Measurements from ENCODE around the gene NEU4. TPM values are rescaled to one million over a fixed set of nuclear protein-coding genes. Genes with fewer than 3 reads are reported as not detected.

Gene NEU4
- total and polyA plus RNA-seq, 2 donors from 2014 or later: 0.76 to 2.8 TPM

GRCh38 chr2:241859017-241859435, 50.0 kb downstream of the NEU4 start:
- TF ChIP-seq, protein P1, sequence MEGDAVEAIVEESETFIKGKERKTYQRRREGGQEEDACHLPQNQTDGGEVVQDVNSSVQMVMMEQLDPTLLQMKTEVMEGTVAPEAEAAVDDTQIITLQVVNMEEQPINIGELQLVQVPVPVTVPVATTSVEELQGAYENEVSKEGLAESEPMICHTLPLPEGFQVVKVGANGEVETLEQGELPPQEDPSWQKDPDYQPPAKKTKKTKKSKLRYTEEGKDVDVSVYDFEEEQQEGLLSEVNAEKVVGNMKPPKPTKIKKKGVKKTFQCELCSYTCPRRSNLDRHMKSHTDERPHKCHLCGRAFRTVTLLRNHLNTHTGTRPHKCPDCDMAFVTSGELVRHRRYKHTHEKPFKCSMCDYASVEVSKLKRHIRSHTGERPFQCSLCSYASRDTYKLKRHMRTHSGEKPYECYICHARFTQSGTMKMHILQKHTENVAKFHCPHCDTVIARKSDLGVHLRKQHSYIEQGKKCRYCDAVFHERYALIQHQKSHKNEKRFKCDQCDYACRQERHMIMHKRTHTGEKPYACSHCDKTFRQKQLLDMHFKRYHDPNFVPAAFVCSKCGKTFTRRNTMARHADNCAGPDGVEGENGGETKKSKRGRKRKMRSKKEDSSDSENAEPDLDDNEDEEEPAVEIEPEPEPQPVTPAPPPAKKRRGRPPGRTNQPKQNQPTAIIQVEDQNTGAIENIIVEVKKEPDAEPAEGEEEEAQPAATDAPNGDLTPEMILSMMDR (IDR thresholded peaks at IDR 0.05; ENCODE audit: borderline replicate concordance, extremely low read depth, insufficient read depth): no peak
- intact Hi-C loops (cut with DNase I): no loop called here
- FAIRE-seq: no peak
- Histone ChIP-seq H3K4me3 (ENCODE audit: low read length in 3 of 3) (no peak overlapping the region), H3K36me3 (ENCODE audit: control insufficient read depth in 2 of 3, insufficient read depth in 3 of 3, low read length in 3 of 3) (no peaks in the 10 kb centered on the region), H3K9ac (ENCODE audit: low read length in 3 of 3) (no peak overlapping the region), H3K27me3 (ENCODE audit: control insufficient read depth, insufficient read depth, low read length) (peaks cover under 1% of the 10 kb centered on the region), H3K4me1 (ENCODE audit: control insufficient read depth in 2 of 3, insufficient read depth in 2 of 3, low read depth in 1 of 3, low read length in 3 of 3) (peaks cover 0 to 9% (median under 1%) of the 10 kb centered on the region in 3 donors), H3K27ac (ENCODE audit: low read depth in 2 of 2, low read length in 2 of 2) (no peak overlapping the region), H3K9me3 (ENCODE audit: control insufficient read depth in 2 of 3, insufficient read depth in 1 of 3, low read length in 3 of 3) (peaks cover 0 to under 1% (median 0%) of the 10 kb centered on the region in 3 donors)
- DNase-seq: peak in 1 of 5 donors; percentile 67

DNA sequence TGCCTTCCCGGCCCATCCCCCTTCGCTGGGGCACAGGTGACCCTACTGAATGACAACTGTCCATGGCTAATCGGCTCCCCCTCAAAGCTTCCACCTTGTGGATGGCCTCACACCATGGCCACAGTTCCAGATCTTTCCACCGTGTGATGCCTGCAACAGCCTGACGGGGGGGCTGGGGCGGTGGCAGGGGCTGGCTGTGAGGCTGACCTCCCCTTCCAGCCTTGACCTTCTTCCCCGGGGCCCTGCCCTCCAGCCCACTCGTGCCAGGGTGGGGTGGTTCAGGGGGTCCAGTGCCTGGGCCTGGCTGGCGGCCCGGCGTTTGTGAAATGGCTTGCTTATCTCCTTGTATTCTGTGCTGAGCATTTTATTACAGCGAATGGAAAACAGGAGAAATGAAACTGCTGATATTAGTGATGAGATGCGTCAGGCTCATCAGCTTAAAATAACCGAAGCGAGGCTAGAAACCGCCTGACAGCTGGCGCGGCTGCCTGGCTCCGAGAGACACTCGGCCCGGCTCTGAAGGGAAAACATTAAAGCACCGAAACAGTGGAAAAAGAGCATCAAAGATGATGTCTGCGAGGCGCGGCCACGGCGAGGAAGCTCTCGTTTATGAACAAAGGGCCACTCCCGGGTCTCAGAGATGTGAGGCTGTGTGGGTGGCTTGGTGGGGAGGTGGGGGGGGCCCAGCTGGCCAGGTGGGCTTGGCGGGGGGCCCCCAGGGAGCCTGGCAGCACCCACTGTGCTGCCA, 50.6 kb downstream of the NEU4 start:
- TF ChIP-seq, protein P1 (IDR thresholded peaks at IDR 0.05; ENCODE audit: borderline replicate concordance, extremely low read depth, insufficient read depth): no peak
- H3K4me3 ChIP-seq (ENCODE audit: low read length in 3 of 3): no peak overlapping the region
- H3K36me3 ChIP-seq (ENCODE audit: control insufficient read depth in 2 of 3, insufficient read depth in 3 of 3, low read length in 3 of 3): peaks cover 0 to 3% (median 0%) of the 10 kb centered on the region in 3 donors
- FAIRE-seq: no peak
- peak in 2 of 5 donors; percentile 45 to 81 for DNase-seq
- peaks cover 0 to 6% (median 0%) of the 10 kb centered on the region in 3 donors for H3K9me3 ChIP-seq (ENCODE audit: control insufficient read depth in 2 of 3, insufficient read depth in 1 of 3, low read length in 3 of 3)
- H3K27me3 ChIP-seq (ENCODE audit: control insufficient read depth, insufficient read depth, low read length): peaks cover 6% of the 10 kb centered on the region
- intact Hi-C loops (cut with DNase I): no loop called here
- peak overlapping the region in 1 of 2 donors; percentile 64 for H3K27ac ChIP-seq (ENCODE audit: low read depth in 2 of 2, low read length in 2 of 2)
- no peak overlapping the region for H3K9ac ChIP-seq (ENCODE audit: low read length in 3 of 3)
- H3K4me1 ChIP-seq (ENCODE audit: control insufficient read depth in 2 of 3, insufficient read depth in 2 of 3, low read depth in 1 of 3, low read length in 3 of 3): peaks cover 0 to 11% (median 4%) of the 10 kb centered on the region in 3 donors

GRCh38 chr2:241860184-241861078, 51.4 kb downstream of the NEU4 start:
- peaks cover 0 to 9% (median 0%) of the 10 kb centered on the region in 3 donors for H3K9me3 ChIP-seq (ENCODE audit: control insufficient read depth in 2 of 3, insufficient read depth in 1 of 3, low read length in 3 of 3)
- TF ChIP-seq, protein P1 (IDR thresholded peaks at IDR 0.05; ENCODE audit: borderline replicate concordance, extremely low read depth, insufficient read depth): no peak
- DNase-seq: peak in 1 of 5 donors; percentile 72
- H3K27ac ChIP-seq (ENCODE audit: low read depth in 2 of 2, low read length in 2 of 2): peak overlapping the region in 1 of 2 donors; percentile 13
- FAIRE-seq: no peak
- H3K9ac ChIP-seq (ENCODE audit: low read length in 3 of 3): no peak overlapping the region
- intact Hi-C loops (cut with DNase I): no loop called here
- H3K27me3 ChIP-seq (ENCODE audit: control insufficient read depth, insufficient read depth, low read length): peaks cover 14% of the 10 kb centered on the region
- H3K36me3 ChIP-seq (ENCODE audit: control insufficient read depth in 2 of 3, insufficient read depth in 3 of 3, low read length in 3 of 3): peaks cover 0 to 3% (median 0%) of the 10 kb centered on the region in 3 donors
- H3K4me3 ChIP-seq (ENCODE audit: low read length in 3 of 3): no peak overlapping the region
- peaks cover 0 to 9% (median 4%) of the 10 kb centered on the region in 3 donors for H3K4me1 ChIP-seq (ENCODE audit: control insufficient read depth in 2 of 3, insufficient read depth in 2 of 3, low read depth in 1 of 3, low read length in 3 of 3)

All from kidney (tissue), 14 donors.